NCI-H446 treated with DMSO at 0.1 percent for 48 hours (cell line): ENCODE data around the gene SEMA3G.

Experiments
- DNase-seq: peaks from one replicate; lab custom pipeline; 2025; lab: John Stamatoyannopoulos, UW

The SEMA3G gene

GRCh38 chr3:52394751-52395502, 50.0 kb downstream of the SEMA3G start:
- DNase-seq: no peak

- no peak for DNase-seq
These were observed 50.8 kb downstream of the SEMA3G start for GRCh38 chr3:52393959-52394670.

- DNase-seq: no peak
These were observed 51.6 kb downstream of the SEMA3G start for GRCh38 chr3:52393131-52393807.

- no peak for DNase-seq
These were observed 52.5 kb downstream of the SEMA3G start for GRCh38 chr3:52392216-52392930.

GRCh38 chr3:52391096-52391495, 53.8 kb downstream of the SEMA3G start:
- no peak for DNase-seq

- no peak for DNase-seq
These were observed 56.0 kb downstream of the SEMA3G start for GRCh38 chr3:52388933-52389332.

GRCh38 chr3:52388348-52388821, 56.5 kb downstream of the SEMA3G start:
- DNase-seq: no peak

GRCh38 chr3:52387481-52387880, 57.4 kb downstream of the SEMA3G start:
- DNase-seq: no peak

GRCh38 chr3:52385157-52385556, 59.7 kb downstream of the SEMA3G start:
- no peak for DNase-seq

GRCh38 chr3:52384019-52384761, 60.7 kb downstream of the SEMA3G start:
- no peak for DNase-seq

- no peak for DNase-seq
These were observed 61.5 kb downstream of the SEMA3G start for GRCh38 chr3:52383446-52383845.
